HG03571 (cell line): ENCODE results near the gene RAMAC.
"Not testable (repeated sequence)": the region's sequence is repeated elsewhere in the genome, so short reads cannot be mapped to it uniquely, and the experiment has no call there.

Experiments used
- ATAC-seq: cut with Tn5 transposase; IDR thresholded peaks from one replicate; pipeline ENCODE4 v1.9.1; 2021; ENCODE audit not compliant: unreplicated experiment

Gene RAMAC

GRCh38 chr15:82985688-82986441, at the start of gene RAMAC:
TSS of gene RAMAC (plus strand) at chr15:82986210. CDS start at chr15:82989019, 2,809 bp downstream.
- peak; percentile 94 for ATAC-seq

GRCh38 chr15:82936966-82937711, 48.9 kb upstream of the RAMAC start:
- no peak for ATAC-seq

DNA sequence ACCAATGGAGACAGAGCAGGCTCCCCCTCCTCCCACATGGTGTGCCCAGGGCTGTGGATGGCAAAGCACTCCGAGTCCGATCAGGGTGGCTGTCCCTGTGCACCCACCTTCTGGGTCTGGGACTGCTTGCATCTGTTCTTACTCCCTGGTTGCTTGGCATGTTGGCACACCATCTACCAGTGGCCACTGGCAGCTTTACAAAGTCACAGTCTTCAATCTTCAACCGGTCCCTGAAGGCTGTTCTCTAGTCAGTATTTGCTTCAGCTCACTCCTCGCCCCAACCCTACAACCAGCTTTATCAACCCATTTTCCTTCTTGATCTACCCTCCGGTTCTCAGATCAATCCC, 48.3 kb upstream of the RAMAC start:
- ATAC-seq, result no peak

GRCh38 chr15:82939678-82940077, 46.3 kb upstream of the RAMAC start:
- not testable (repeated sequence) for ATAC-seq

- ATAC-seq, result no peak
These were observed 43.3 kb upstream of the RAMAC start for GRCh38 chr15:82942691-82943090.

DNA sequence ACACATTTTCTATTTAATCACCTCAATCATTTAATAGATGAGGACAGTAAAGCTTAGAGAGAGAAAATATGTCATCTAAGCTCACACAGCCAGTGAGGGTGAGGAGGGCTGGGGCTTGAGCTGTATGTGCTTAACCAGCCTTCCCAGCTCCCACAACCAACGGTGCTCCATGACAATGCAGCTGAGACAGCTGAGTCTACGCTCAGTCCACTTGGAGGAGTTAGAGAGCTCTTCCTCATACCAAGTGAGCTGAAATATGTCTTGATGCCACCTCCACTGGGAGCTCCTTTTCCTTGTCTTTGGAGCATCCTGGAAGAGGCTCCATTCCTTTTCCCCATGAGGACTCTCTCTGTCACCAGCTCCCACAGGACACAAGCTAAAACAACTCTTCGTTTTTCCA, 42.8 kb upstream of the RAMAC start:
- no peak for ATAC-seq

GRCh38 chr15:82944056-82944455, 42.0 kb upstream of the RAMAC start:
- no peak for ATAC-seq

DNA sequence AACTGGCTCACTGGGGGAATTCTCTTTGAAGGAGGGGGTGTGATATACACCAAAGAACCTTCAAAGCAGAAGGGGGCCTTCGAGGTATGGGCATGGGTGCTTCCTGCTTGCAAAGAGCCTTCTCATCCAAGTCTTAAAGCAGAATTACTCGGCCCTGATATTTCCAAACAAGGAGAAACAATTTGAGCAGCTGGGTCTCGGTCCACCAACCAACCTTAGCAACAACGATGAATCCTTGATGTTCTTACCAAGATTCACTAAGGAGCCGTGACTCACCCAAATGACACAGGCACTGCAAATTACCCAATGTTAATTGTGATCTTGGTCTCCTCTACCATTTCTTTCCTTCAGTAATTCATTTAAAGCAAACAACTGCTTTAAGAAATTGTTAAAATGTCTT, 41.2 kb upstream of the RAMAC start:
- ATAC-seq, result no peak

DNA sequence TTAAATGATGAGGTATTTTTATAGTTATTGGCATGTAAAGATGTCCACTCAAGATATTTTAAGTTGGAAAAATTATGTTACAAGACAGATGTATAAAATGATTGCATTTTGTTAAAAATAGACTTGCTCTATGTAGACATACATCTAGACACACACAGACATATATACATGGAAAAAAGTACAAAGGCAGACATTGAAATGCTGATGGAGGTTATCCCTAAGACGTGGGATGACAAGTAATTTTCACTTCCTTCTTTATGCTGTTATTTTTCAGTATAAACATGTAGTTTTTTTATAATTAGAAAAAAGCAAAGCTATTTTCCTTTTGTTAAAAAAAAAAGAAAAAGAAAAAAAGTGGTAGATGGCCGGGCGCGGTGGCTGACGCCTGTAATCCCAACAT, 40.7 kb upstream of the RAMAC start:
- no peak for ATAC-seq

DNA sequence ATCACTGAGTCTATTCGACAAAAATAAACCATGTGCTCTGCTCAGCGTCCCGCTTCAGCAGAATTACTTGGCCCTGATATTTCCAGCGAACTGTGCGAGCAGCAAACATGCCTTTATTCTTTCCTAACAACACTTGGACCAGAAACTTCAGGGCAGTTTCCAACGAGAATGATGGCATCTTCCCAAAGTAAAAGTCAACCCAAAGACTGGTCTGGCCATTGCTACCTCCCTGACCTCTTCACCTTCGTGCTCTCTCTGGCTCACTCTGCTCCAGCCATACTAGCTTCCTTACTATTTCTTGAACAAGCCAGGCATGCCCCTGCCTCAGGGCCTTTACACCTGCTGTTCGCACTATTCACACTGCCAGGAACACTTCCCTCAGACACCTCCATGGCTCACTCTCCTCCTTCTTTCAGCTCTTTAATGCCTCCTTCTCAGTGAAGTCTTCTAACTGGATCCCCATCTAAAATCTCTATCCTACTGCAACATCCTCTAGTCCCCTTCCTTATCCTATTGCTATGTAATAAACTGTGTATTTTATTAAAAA, 39.8 kb upstream of the RAMAC start:
- no peak for ATAC-seq

- no peak for ATAC-seq
These were observed 35.7 kb upstream of the RAMAC start for GRCh38 chr15:82950295-82950694.

DNA sequence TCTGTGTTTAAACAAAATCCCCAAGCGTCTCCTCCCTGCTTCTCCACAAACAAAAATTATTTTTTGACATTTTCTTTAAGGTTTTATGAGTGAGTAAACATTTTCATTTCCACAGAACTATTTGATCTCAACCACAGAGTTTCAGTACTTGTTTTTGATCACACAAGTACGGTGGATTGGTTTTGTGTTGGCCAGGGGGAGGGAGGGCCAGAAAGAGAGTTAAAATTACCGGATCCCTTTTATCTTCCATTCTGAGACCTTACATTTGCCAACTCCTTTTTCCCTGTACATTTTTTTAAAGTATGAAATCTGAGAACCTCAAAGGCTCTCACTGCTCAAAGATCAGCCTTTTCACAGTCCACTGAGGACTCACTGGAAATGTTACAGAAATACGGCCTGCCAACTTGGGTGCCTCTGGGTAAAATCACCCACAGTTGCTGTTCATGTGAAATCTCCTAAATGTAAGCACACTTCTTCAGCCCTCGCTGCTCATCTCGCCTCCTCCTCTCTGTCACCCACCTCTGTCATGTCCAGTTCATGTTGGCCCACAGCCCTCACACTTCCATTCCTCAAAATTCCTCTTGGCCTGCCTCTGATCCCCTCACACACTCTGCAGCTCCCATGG, 35.2 kb upstream of the RAMAC start:
- peak; percentile 59 for ATAC-seq

DNA sequence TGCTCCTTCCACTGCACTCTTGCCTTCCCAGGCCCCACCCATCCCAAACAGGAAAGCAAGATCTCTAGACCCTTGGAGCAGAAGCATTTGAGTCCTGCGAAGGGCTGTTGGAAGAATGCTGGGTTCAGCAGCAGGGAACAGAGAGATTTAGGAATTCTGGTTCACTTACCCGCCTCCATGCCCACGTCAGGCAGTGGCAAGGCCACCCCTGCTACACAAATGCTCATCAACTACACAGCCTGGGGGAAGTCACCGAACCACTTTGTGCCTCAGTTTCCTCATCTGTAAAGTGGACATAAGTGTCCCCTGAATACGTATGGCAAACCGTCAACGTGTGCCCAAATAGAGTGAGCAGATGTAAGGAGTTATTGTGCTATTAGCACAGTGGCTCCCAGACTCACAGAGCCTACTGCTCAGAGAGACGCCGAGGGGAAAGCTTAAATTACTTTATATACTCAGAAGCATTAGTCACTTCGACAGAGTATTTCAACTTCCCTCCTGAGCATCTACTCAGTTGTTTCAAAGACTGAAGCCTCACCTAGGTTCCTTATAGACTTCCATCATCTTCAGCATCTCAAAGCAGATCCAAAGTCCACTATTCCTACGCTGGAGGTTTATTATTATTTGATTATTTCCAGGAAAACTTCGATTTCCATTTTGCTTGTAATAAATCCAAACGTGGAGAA, 34.4 kb upstream of the RAMAC start:
- ATAC-seq, result no peak

GRCh38 chr15:82952158-82953081, 33.6 kb upstream of the RAMAC start, which contains the start of gene HOMER2:
TSS of gene HOMER2 (minus strand) at chr15:82952720. CDS start at chr15:82952535, 185 bp downstream.
- ATAC-seq, result no peak

- ATAC-seq, result no peak
These were observed 27.4 kb upstream of the RAMAC start for GRCh38 chr15:82958638-82959037.

DNA sequence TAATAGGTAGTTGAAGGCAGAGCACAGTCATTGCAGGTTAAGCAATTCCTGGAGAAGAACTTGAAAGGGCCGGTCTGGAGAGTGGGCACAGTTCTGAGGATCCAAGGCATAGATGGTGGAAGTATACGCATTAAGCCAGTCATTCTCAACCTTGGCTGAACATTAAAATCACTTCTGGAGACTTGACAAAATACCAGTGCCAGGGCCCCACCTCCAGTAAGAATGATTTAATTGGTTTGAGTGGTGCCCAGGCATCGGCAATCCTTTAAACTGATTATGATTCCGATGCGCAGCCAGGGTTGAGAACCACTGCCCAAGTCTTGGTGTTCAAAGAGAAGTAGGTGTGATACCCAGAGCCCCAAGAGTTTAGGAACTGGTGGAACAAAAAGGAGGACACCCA, 26.6 kb upstream of the RAMAC start:
- ATAC-seq, result no peak

DNA sequence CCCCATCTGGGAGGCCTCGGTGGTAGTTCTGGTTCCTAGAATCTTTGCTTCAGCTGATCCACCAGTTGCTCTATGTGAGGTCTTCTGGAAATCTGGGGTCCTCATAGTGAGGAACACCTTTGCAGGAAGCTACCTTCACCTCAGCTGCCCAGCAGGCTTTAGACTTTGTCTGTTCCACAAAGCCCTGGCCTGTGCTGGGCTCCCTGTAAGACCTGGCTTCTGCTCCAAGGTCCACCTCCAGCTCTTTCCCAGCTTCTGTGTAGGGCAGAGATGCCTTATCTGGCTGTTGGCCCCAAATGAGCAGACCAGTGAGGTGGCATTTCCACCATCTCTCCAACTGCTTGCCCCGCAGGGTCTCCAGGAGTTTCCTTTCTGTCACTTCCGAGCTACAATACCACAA, 25.2 kb upstream of the RAMAC start:
- no peak for ATAC-seq

DNA sequence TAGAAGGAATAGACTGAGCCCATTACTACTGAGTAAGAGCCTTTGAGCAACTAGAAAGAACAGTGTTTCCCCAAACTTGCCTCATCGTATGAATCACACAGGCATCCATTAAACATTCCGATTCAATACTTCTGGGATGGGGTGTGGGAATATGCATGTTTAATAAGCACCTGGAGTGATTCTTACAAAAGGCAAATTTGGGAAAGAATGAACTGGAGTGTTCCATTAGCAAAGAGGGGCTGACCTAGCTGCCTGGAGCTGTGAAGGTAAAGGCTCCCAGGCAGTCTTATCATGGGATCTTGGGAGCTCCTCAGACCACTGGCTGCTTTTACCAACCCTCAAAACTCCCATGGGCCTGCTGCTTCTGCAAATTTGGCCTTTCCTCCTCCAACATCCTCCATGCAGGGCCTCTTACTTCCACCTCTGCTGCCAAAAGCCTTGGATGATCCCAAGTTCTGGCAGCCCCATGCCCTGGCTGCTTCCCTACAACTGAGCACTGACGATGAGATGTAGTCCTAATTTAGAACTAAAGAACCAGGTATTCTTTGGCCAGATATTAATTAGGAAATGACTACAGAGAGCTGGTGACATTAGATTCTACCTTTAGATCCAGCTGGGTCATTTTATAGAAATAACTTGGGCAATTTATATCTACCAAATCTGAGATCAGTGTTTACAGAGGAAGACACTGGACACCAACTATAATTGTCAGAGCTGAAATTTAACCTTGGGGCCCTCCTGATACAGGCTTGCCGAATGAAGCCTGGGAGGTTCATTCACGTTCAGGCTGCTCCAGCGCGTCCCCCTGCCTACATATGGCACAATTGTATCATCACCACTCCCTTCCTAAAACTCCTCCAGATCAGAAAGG, 22.3 kb upstream of the RAMAC start:
- ATAC-seq, result no peak

DNA sequence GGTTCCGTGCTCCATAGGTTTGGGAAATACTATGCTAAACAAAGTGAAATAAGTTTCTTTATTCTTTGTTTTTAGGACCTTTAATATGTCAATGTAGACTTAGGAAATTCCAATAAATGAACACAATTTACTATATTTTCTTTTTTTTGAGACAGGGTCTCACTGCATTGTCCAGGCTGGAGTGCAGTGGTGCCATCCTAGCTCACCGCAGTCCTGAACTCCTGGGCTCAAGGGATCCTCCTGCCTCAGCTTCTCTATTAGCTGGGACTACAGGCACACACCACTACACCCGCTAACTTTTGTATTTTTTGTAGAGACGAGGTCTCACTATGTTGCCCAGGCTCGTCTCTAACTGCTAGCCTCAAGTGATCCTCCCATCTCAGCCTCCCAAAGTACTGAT, 21.1 kb upstream of the RAMAC start:
- no peak for ATAC-seq
